T-helper 2 cell (primary cell): Measurements from ENCODE around the gene ERC2.
A peak's percentile ranks its signal among the peaks of the same experiment; 100 is the strongest.

ENCODE experiments used
- DNase-seq, 5 experiments: peaks; one replicate each; pipeline versions ENCODE4 v3.0.0 to v3.0.0-alpha.2; 2012 to 2022

ERC2 gene

DNA sequence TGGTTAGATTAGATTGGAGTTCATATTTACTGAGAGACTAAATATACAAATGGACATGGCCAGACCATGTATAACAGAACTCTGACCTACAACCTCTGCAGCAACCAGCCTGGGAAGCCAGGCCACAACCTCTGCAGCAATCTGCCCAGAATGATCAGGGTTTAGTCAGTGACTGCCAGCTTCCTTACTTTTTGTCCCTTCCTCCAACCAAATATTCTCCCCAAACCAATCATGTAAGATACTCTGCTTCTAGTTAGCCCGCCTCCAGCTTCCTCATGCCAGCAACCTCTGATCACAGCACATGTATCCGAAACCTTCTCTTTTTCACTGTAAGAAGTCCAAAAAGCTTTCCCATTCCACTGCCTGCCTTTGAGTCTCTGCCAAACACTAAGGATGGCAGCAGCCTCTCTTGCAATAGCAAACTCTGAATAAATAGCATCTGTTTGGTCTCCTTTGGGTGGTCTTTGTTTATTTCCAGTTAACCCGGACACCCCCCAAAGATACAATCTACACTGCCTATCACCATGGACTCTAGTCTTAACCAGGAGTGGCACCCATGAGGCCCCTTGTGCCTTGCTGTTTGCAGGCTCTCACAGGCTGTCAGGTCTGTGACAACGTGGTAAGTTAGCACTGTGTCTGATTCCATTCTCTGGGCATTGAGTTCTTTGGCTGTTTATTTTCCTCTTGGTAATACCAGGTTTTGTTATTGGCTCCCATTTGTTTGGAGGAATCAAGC is 102.2 kb downstream of the ERC2 start:
- DNase-seq, result no peak

DNA sequence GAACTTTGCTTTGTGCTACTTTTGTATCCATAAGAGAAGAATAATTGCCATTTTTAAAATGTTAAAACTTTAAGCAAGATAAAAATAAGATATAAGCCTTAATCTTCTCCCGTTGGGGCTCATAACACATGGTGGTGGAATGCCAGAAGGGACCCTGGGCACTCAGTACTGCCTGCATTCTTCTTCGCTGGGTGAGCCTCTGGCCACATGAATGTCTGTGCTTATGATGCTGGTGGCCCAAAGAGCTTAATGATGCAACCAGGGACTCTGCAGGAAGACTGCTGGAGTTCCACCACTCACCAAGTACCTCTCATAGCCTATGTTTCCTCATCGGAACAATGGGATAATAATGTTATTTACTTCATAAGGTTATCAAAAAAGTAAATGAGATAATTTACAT is 103.6 kb downstream of the ERC2 start:
- no peak for DNase-seq

DNA sequence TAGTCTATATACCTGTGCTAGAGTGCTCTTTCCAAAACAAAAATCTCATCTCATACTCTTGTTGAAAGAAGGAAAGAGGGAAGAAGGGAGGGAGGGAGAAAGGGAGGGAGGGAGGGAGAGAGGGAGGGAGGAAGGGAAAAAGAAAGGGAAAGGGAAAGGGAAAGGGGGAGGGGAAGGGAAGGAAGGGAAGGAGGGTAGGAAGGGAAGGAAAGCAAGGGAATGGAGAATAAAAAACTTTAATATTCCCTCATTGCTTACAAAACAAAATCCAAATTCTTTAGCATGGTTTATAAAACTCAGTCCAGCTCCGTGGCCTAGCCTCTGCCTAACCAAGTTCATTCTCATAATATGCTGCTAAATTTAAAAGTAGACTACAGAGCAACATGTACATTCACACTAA is 104.5 kb downstream of the ERC2 start:
- no peak for DNase-seq

DNA sequence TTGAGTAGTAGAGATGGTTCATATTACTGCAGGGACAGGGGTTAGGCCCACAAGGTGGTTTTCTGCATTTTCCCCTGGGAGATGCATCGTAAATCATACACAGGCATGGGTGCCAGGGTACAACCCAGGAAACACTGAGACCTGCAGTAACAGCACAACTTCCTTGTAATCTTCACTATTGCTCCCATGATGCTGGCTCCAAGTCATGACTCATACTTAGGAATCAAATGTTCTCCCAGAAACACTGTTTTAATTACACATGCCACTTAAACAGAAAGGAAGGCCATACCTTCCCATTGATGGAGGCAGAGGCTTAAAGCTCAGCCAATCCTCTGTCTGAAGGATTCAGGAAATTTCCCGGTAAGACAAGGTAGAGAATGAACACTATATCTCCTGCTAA is 106.5 kb downstream of the ERC2 start:
- DNase-seq, result no peak

DNA sequence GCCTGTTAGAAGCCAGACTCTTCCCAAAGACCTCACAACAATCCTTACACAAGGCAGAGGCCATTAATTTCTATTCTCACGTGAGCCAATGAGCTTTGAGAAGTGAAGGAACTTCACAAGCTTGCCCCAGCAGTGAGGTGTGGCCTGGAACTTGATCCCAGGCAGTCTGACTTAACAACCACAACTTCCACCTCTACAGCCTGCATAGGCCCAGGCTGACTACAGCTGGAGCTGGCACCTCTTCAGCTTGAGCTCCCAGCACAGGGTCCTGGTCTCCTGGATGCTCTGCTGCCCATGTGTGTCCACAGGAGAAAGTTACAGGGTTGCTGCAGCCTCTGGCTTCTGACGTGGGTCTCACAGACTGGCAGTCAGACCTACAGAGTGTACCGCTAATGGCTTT is 111.0 kb downstream of the ERC2 start:
- no peak for DNase-seq

DNA sequence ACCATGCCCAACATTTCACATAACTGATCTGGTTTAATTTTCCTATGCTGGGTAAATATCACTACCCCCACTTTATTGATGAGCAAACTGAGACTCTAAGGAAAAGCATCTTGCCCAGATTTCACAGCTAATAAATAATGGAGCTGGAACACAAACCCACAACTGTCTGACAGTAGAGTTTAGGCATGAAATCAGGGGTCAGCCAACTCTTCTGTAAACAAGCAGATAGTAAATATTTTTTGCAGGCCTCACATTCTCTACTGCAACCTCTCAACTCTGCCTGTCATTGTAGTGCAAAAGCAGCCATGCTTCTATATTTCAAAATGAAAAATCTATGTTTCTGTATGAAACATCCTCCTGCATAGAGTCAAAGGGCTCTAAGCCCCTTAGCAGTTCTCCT is 111.5 kb downstream of the ERC2 start:
- no peak for DNase-seq

DNA sequence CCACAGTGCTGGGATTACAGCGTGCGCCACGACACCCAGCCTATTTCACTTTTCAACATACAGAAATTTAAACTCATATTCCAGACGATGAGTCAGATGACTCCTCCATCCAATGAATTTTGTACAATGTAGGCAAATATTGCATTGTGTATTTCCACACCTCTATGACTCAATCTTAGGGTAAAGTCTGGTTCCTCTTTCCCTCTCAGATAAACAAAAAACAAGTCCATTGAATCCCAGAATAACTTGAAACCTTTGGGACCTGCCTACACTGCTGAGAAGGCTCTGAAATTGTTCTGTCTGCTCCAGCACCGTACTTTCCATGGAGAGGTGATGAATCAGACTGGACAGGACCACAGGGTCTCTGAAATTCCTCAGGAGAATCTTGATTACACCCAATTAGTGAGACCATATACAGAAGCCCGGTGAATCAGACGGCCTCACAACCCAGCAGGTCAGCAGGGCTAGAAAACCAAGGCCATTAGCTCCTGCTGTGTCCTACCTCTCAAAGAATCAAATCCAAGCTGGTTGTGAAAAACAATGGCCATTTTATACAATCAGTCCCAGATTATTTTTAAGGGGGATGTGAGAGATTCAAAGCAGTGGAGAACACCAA is 112.6 kb downstream of the ERC2 start:
- DNase-seq, result no peak

DNA sequence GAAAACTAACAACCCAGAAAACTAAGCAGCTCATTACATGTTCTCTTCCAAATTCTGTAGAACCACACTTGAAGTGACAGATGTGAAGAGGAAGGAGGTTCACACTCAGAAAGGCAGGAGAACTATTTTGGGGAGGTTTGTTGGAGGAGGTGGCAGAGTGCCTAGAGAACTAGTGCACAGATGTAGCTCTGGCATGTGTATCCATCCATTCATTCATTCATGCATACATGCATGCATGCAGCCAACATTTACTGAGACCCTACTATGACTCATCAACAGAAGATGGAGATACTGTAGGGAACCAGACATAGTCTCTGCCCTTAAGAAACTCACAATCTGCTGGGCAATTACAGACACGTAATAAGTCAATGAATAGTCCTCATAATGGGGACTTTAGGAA is 116.7 kb downstream of the ERC2 start:
- no peak for DNase-seq

DNA sequence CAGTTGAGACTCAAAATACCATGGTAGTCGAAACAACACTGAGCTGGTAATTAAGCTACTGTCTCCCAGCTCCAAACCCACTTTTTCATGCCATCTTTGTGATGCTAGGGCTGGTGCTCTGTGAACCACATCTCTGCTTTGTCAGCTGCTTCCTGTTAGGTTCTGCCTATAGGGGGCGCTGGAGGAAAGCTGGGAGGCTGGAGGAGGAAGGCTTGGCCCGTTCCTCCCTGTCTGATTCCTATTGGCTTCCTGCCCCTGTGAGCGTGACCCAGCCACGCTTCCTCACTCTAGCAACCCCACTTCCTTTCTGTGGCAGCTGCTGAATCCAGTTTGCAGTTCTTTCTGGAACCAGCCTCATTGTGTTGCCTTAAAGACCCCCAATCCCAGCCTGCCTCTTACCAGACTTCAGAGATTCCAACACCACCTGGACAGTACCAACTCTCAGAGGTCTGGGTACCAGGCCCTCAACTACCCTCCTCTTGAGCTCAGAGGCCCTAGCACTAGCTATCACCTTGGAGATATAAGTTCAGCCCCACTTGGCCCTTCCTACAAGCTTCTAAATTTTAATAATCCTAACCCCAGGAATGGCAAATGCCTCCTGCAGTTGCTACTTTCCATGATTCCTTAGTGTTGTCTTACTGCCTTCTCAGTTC is 120.9 kb downstream of the ERC2 start:
- peak in 1 of 5 experiments; percentile 28 for DNase-seq

DNA sequence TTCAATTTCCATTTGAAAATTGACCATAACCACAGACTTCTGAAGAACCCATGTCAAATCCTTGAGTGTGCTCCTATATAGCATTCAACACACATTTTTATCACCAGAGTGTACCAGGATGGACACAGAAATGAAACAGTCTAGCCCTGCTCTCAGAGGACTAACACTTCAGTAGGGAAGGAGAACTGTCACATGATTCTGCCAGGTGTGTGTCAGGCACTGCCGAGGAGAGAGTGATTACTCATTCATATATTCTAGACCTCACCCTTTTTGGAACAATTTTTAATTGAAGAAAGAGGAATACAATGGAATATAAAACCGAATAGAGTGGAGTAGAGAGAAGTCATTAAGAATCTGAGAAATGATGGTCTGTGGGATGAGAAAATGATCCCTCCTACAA is 125.8 kb downstream of the ERC2 start:
- DNase-seq, result no peak

DNA sequence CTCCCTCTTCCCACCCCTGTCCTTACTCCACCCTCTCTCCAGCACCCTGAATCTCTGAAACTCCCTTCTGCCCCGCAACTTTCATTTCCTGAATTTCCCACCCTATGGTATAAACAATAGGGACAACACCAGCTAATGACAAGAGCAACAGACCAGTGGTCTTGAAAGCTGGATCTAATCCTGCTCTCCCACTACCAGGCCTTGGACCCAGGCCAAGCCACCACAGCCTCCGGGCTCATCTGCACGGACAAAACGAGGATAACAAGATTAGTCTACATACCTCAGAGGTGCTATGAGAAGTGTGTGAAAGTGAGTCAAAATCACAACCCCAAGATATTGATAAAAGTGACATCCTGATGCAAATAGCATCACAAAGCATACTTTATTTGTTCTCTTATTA is 128.6 kb downstream of the ERC2 start:
- DNase-seq, result no peak

DNA sequence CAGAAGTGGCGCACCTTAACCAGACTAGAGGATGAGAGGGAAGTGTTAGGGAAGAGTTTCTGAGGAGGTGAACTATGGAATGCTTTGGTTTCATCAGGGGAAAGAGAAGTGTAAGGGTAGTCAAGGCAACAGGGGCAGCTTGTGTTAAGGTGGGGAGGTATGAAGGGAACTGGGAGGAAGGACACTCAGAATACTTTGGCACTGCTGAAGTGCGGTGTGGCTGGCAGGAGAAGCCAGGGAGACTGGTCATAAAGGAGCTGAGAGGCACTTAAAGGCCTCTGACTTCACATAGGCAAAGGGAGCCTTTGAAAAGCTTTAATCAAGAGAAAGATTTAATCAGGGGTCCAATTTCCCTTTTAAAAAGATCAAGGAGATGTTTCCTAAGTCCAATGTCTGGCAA is 129.0 kb downstream of the ERC2 start:
- no peak for DNase-seq

DNA sequence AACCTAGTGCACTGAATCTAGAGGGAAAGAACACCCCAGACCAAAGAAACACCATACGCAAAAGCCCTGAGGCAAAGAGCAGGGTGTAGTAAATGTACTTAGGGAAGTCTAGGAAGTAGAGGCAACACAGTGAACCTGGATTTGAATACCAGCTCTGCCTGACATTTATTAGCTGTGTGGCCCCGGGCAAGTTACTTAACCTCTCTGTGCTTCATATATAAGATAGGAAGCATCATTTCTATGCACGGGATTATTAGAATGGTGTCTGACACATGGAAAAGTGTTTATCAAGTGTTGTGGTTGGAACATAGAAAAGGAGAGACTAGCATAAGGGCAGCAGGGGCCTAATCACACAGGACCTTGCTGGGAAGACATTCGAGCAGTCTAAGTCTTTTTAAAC is 132.2 kb downstream of the ERC2 start:
- DNase-seq, result no peak

DNA sequence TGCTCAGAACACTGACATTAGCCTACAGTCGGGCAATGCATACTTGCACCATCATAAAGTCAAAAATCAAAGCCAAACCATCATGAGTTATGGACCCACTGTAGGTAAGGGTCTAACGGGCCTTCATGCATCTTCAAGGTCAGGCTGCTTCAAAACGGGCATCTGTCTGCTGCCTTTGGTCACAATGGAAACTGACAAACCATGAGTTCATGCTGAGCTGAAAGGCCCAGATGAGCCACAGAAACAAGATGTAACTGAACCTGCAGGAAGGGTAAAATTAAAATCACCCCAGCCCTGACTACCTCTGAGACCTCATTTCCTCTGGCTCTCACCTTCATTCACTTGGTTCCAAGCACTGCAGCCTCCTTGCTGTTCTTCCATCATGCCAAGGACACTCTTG is 143.8 kb downstream of the ERC2 start:
- DNase-seq, result no peak

DNA sequence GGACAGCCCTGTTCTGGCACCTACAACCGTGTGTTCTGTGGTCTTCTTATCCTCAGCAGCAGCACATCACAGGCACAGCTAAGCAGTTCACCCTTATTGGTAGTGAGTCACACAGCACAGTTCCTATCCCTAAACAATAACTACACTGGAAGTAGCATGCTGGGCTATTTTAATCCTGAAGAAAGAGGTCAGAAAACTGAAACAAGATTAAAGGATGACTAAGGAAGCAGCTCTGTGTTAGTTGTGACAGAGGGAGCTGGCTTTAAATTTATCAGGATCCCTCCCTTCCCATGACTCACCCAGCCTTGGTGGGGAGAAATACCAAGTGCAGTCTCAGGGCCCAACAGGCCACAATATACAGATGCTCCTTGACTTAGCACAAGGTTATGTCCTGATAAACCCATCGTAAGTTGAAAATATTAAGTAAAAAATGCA is 144.3 kb downstream of the ERC2 start:
- DNase-seq, result no peak

DNA sequence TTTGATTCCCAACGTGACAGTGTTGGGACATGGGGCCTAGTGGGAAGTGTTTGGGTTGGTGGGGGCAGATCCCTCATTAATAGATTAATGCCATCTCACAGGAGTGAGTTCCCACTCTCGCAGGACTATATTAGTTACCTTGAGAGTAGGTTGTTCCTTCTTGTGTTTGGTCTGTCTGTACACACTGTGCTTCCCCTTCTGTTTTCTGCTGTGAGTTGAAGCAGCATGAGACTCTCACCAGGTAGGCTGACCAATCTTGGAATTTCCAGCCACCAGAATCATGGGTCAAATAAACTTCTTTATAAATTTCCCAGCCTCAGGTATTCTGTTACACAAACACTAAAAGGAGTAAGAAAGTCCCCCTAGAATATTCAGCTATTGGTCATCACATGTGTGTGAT is 145.4 kb downstream of the ERC2 start:
- no peak for DNase-seq

DNA sequence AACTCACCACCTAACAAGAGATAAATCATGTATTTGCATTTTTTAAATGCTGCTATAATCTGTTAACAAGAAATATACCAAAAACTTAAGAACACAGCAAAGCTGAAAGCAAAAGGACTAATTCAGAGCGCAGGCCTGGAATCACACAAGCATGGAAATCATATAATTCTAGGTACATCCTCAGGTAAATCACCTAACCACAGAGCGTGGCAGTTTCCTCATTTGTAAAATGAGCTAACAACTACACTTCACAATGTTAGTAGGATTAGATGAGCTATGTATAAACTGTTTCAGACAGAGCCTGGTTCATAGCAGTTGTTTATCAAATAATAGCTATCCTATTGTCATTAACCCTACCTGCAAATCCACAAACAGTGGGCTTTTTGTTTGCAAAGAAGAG is 146.4 kb downstream of the ERC2 start:
- no peak for DNase-seq

DNA sequence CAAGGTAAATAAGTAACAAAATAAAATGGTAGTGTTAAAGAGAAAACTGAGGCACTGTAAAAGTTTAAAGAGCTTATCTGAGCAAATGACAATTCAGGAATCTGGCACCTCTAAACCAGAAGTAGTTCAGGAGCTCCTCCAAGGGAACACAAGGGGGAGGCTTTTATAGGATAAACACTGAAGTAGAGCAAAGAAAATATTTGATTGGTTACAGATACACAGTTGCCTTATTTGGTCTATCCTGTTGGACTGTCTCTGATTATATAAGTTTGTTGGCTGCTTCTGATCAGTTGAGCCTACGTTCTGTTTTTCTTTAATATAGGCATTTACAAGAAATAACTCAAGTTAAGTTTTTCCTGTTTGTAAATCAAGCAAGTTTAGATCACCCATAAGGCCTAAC is 146.9 kb downstream of the ERC2 start:
- DNase-seq, result no peak

DNA sequence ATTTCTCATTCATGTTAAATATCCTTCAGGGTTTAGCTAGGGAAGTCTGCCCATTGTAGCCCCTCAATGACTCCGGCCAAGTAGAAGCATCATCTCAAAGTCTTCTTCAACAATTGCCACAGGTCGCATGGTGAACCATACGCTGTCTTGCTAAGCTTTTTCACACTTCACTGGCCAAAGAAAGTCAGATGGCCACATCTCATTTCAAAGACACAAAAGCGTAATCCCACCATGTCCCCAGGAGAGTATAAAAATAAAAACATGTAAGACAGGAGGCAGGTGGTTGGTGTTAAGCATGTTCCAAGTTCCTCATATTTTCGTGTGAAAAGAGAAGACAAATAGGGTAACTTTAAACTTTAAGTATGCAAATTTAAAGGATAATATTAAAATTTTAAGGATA is 147.4 kb downstream of the ERC2 start:
- DNase-seq, result no peak

DNA sequence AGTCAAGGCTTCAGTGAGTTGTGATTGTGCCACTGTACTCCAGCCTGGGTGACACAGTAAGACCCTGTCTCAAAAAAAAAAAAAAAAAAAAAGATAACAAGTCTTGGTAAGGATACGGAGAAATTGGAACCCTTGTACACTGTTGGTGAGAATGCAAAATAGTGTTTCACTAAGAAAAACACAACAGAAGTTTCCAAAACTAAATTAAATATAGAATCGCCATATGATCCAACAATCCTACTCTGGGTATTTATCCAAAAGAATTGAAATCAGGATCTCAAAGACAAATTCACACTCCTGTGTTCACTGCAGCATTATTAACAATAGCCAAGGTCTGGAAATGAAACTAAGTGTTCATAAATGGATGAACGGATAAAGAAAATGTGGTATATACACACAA is 149.4 kb downstream of the ERC2 start:
- DNase-seq, result no peak

DNA sequence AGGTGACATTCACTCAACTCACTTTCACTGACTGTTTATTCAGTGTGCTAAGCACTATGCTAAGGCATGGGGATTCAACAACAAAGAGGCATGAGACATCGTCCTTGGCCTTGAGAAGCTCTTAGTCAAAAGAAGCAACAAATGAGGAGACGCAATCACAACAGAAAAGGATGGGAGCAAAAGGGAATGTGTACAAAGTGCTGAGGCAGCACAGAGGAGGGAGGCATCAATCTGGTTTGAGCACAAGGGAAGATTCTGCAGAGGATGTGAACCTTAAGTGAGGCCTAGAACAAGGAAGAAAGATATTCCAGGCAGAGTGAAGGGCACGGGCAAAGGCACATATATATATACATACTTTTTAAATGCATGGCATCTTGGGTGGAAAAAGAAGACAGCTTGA is 151.3 kb downstream of the ERC2 start:
- no peak for DNase-seq

DNA sequence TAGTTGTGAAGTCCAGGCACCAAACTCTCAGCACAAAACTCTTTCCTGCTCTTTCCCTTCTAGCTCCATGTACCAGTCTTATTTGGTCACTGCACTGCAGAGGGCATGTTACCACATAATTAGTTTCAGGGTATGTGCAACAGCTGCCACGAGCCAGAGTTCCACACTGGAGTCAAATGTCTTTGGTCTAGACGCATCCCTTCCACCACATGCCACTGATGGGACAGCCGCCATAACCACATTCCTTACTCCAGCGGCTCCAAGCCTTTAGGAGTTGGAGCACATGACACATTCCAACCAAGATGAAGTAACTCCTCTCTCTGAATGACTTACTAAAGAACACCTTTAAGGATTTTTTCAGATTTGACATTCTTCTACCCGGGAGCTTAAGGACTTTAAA is 153.4 kb downstream of the ERC2 start:
- DNase-seq, result no peak

DNA sequence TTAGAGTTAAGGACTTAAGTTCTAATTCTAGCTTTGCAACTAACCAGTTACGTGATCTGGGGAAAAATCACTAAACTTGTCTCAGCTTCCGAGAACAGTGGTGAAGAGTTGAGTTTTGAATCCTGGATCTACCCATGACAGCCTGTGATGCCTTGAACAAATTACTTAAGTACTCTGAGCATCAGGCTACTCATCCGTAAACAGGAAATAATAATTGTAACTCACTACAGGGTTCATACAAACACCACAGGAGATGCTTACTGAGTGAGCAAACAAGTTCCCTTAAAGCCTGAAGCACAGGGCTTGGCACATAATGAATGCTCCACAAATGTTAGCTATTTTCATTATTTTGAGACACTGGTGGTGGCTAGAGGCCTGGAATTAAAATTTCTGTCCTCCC is 158.8 kb downstream of the ERC2 start:
- no peak for DNase-seq

DNA sequence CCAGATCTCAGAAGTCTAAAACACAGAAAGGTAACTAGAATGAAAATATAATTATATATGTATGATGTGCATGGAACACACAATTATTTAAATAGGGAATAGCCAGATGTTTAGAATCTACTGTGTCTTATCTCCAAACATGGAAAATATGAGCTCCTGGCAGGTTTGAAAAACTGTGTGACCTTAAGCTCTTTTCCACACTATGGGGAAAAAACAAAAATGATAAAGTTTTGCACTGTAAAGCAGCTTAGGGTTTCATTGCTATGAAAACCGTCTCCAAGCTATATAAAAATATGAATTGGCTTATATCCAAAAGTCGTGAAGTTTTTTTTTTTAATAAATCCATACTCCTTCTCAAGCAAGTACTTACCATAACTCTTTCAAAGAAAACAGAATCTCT is 159.8 kb downstream of the ERC2 start:
- no peak for DNase-seq

DNA sequence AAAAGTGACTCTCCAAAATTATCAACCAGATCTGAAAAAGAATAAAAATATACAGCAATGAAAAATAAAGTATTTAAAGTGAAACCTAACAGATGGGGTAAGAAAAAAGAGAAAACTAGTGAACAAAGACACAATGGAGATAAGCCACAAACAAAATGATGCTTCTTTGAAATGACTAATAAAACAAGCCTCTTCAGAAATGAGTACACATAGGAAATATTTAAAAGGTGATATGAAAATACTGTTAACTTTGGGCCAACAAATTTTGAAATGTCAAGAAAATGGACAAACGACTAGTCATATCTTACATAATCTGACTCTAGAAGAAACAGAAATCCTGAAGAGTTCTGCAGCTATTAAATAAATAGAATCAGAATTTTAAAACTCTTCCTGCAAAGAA is 164.2 kb downstream of the ERC2 start:
- DNase-seq, result no peak
